Left forelimb (tissue), 1 donor: ENCODE results near the gene OR11H7.
"Not testable (repeated sequence)": the region's sequence is repeated elsewhere in the genome, so short reads cannot be mapped to it uniquely, and the experiment has no call there.

Experiments
- DNase-seq: peaks from one replicate; pipeline ENCODE4 v3.0.0-alpha.2; 2018; ENCODE audit warnings: low spot score

The OR11H7 gene

GRCh38 chr14:20278414-20278813 is 49.6 kb downstream of the OR11H7 start:
- DNase-seq: no peak

- DNase-seq: not testable (repeated sequence)
Measured at GRCh38 chr14:20280265-20280664, 51.5 kb downstream of the OR11H7 start.
